ENCODE data around the gene MOCOS. TPM values are rescaled to one million over a fixed set of nuclear protein-coding genes. Genes with fewer than 3 reads are reported as not detected.
A peak's percentile ranks its signal among the peaks of the same experiment; 100 is the strongest.

Gene MOCOS
- total RNA-seq, 1 donor: 13.1 TPM

- TF ChIP-seq CTCF (IDR thresholded peaks at IDR 0.05; ENCODE audit: insufficient read depth, low read length): no peak
- DNase-seq (ENCODE audit: low read depth): no peak
- no peak overlapping the region for H3K4me3 ChIP-seq (ENCODE audit: low read depth, low read length)
These were observed 2.2 kb downstream of the MOCOS start for GRCh38 chr18:36189486-36189885.

- no peak overlapping the region for H3K4me3 ChIP-seq (ENCODE audit: low read depth, low read length)
- no peak for TF ChIP-seq CTCF (IDR thresholded peaks at IDR 0.05; ENCODE audit: insufficient read depth, low read length)
- DNase-seq (ENCODE audit: low read depth): no peak
These were observed 4.0 kb downstream of the MOCOS start for GRCh38 chr18:36191286-36191685.

- no peak overlapping the region for H3K4me3 ChIP-seq (ENCODE audit: low read depth, low read length)
- DNase-seq (ENCODE audit: low read depth): no peak
- no peak for TF ChIP-seq CTCF (IDR thresholded peaks at IDR 0.05; ENCODE audit: insufficient read depth, low read length)
These were observed 4.4 kb downstream of the MOCOS start for GRCh38 chr18:36191711-36192110.

GRCh38 chr18:36194600-36195315 is 7.5 kb downstream of the MOCOS start:
- TF ChIP-seq CTCF (IDR thresholded peaks at IDR 0.05; ENCODE audit: insufficient read depth, low read length): no peak
- no peak for DNase-seq (ENCODE audit: low read depth)
- no peak overlapping the region for H3K4me3 ChIP-seq (ENCODE audit: low read depth, low read length)

- DNase-seq (ENCODE audit: low read depth): peak; percentile 28
- no peak for TF ChIP-seq CTCF (IDR thresholded peaks at IDR 0.05; ENCODE audit: insufficient read depth, low read length)
These were observed 8.3 kb downstream of the MOCOS start for GRCh38 chr18:36195427-36196122.

GRCh38 chr18:36196238-36196995 is 9.1 kb downstream of the MOCOS start:
- H3K4me3 ChIP-seq (ENCODE audit: low read depth, low read length): no peak overlapping the region
- no peak for DNase-seq (ENCODE audit: low read depth)
- no peak for TF ChIP-seq CTCF (IDR thresholded peaks at IDR 0.05; ENCODE audit: insufficient read depth, low read length)

More at GRCh38 chr18:36195427-36196122, 8.3 kb downstream of the MOCOS start:
- no peak overlapping the region for H3K4me3 ChIP-seq (ENCODE audit: low read depth, low read length)

Measured in fibroblast of the aortic adventitia (primary cell).